ENCODE results near the gene TENM3. TPM values are rescaled to one million over a fixed set of nuclear protein-coding genes. Genes with fewer than 3 reads are reported as not detected.
"Not testable (repeated sequence)": the region's sequence is repeated elsewhere in the genome, so short reads cannot be mapped to it uniquely, and the experiment has no call there.

The TENM3 gene
- total RNA-seq, result 11.0 TPM

DNA sequence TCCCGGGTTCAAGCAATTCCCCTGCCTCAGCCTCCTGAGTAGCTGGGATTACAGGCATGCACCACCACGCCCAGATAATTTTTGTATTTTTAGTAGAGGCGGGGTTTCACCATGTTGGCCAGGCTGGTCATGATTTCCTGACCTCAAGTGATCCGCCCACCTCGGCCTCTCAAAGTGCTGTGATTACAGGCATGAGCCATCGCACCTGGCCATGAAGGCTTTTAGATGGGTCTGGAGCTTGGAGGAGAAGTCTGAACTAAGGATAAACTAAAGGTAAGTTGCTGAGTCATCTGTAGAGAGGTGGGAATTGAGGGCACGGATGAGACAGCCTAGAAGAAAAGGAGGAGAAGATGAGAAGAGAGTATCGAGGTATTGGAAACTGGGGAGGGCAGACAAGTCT lies at the start of gene TENM3:
TSS of gene TENM3 (plus strand) at position 199 of the 400 bp plus-strand sequence. CDS start 80,619 bp downstream, outside the sequence.
- intact Hi-C loops (cut with DNase I); H3K27ac ChIP-seq; H3K9me3 ChIP-seq; H3K36me3 ChIP-seq; H3K4me1 ChIP-seq; DNase-seq (ENCODE audit: extremely low spot score in 2 of 2); H3K27me3 ChIP-seq; H3K4me3 ChIP-seq: not testable (repeated sequence)

DNA sequence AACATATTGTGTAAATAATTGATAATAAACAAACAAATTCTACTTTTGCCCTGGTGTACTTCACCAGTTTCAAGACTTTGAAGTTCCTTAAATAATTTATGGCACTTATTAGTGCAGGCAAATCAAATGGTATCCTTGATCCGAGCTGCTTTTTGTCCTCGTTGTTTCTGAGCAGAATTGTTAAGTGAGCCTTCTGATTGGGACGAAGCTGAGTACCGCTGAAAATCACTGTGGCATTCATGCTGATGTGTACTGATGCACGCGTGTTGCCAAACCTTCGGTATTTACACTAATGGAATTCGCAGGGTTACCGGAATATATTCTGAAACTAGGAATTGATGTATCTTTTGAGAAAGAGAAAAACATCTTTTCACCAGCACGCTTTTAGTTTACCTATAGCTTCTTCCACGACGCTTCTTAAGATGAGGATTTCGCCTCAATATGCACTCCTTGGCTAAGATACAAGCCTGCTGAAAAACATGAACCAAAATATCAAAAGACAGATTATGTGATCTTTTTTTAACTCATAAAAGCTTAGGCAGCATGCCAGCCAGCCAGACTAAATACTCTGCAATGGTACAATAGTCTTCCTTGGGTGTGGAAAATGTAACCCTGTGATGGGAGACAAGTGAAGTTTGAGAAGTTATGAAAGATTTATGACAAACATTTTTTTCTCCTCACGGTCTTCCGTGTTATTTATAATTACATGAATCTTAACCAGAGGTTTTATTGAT lies 48.9 kb upstream of the TENM3 start:
- Histone ChIP-seq H3K27ac (no peak overlapping the region), H3K36me3 (no peaks in the 10 kb centered on the region), H3K4me3 (no peak overlapping the region), H3K4me1 (peaks cover 7% of the 10 kb centered on the region), H3K9me3 (no peaks in the 10 kb centered on the region), H3K27me3 (no peaks in the 10 kb centered on the region)
- TF ChIP-seq, protein P1, sequence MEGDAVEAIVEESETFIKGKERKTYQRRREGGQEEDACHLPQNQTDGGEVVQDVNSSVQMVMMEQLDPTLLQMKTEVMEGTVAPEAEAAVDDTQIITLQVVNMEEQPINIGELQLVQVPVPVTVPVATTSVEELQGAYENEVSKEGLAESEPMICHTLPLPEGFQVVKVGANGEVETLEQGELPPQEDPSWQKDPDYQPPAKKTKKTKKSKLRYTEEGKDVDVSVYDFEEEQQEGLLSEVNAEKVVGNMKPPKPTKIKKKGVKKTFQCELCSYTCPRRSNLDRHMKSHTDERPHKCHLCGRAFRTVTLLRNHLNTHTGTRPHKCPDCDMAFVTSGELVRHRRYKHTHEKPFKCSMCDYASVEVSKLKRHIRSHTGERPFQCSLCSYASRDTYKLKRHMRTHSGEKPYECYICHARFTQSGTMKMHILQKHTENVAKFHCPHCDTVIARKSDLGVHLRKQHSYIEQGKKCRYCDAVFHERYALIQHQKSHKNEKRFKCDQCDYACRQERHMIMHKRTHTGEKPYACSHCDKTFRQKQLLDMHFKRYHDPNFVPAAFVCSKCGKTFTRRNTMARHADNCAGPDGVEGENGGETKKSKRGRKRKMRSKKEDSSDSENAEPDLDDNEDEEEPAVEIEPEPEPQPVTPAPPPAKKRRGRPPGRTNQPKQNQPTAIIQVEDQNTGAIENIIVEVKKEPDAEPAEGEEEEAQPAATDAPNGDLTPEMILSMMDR (IDR thresholded peaks at IDR 0.05), result no peak
- TF ChIP-seq POLR2AphosphoS5 (IDR thresholded peaks at IDR 0.05; ENCODE audit: insufficient read depth in 1 of 2, low read depth in 1 of 2), result no peak
- no peak for TF ChIP-seq POLR2A (IDR thresholded peaks at IDR 0.05)
- intact Hi-C loops (cut with DNase I), result no loop called here
- no peak for DNase-seq (ENCODE audit: extremely low spot score in 2 of 2)

DNA sequence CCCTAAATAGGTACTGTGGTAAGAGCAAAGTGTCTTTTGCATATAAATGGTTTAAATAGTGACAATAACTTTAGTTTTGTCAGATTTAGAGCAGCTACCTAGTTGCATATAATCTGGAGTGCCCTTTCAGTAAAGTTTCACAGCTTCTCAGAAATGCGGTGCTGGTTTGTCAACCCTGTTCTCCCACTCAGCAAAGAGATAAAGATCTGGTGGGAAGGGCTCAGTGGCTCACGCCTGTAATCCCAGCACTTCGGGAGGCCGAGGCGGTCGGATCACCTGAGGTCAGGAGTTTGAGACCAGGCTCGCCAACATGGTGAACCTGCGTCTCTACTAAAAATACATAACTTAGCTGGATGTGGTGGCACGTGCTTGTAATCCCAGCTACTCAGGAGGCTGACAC lies 45.6 kb upstream of the TENM3 start:
- no peaks in the 10 kb centered on the region for H3K9me3 ChIP-seq
- no peak overlapping the region for H3K27ac ChIP-seq
- no peaks in the 10 kb centered on the region for H3K36me3 ChIP-seq
- H3K27me3 ChIP-seq, result no peaks in the 10 kb centered on the region
- intact Hi-C loops (cut with DNase I), result no loop called here
- H3K4me3 ChIP-seq, result no peak overlapping the region
- no peaks in the 10 kb centered on the region for H3K4me1 ChIP-seq
- TF ChIP-seq POLR2A (IDR thresholded peaks at IDR 0.05), result no peak
- TF ChIP-seq POLR2AphosphoS5 (IDR thresholded peaks at IDR 0.05; ENCODE audit: insufficient read depth in 1 of 2, low read depth in 1 of 2), result no peak
- TF ChIP-seq, protein P1 (IDR thresholded peaks at IDR 0.05), result no peak
- DNase-seq (ENCODE audit: extremely low spot score in 2 of 2), result no peak

DNA sequence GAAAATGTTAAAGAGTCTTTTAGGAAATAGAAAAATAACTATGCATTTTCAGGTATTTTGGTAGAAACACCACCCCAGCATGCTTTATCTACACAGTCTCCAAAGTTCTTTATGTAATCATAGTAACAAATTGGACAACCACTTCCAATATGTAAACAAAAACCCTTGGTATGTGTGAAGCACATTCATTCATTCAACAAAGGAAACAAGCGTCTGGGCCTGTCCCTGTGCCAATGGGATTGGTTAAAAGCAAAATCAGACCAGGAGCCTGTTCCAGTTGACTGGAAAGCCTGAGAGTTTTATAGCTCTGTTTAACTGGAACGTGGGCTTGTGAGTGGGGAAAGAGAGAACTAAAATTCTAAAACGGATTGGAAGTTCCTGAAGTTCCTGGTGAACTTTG lies 41.3 kb upstream of the TENM3 start:
- Histone ChIP-seq H3K27me3 (no peaks in the 10 kb centered on the region), H3K9me3 (no peaks in the 10 kb centered on the region), H3K4me3 (no peak overlapping the region), H3K27ac (no peak overlapping the region), H3K36me3 (no peaks in the 10 kb centered on the region), H3K4me1 (no peaks in the 10 kb centered on the region)
- TF ChIP-seq, protein P1 (IDR thresholded peaks at IDR 0.05), result no peak
- TF ChIP-seq POLR2AphosphoS5 (IDR thresholded peaks at IDR 0.05; ENCODE audit: insufficient read depth in 1 of 2, low read depth in 1 of 2) (no peak), POLR2A (IDR thresholded peaks at IDR 0.05) (no peak)
- intact Hi-C loops (cut with DNase I), result no loop called here
- no peak for DNase-seq (ENCODE audit: extremely low spot score in 2 of 2)

DNA sequence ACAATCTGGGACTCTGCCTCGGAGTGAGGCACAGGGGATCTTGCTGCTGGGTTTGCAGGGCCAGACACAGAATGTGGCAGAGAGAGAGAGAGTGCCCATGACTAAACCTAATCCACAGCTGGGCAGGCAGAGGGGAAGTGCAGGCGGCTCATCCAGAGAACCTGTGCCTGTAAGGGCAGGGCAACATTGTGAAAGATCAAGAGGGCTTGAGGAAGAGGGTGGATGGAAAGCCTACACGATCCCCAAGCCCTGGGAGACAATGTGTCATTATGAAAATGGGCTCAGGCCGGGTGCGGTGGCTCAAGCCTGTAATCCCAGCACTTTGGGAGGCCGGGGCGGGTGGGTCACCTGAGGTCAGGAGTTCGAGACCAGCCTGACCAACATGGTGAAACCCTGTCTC lies 40.6 kb upstream of the TENM3 start:
- Histone ChIP-seq H3K9me3 (no peaks in the 10 kb centered on the region), H3K27ac (no peak overlapping the region), H3K27me3 (no peaks in the 10 kb centered on the region), H3K36me3 (no peaks in the 10 kb centered on the region), H3K4me3 (no peak overlapping the region), H3K4me1 (no peaks in the 10 kb centered on the region)
- DNase-seq (ENCODE audit: extremely low spot score in 2 of 2), result no peak
- TF ChIP-seq, protein P1 (IDR thresholded peaks at IDR 0.05), result no peak
- no peak for TF ChIP-seq POLR2A (IDR thresholded peaks at IDR 0.05)
- TF ChIP-seq POLR2AphosphoS5 (IDR thresholded peaks at IDR 0.05; ENCODE audit: insufficient read depth in 1 of 2, low read depth in 1 of 2), result no peak
- intact Hi-C loops (cut with DNase I), result no loop called here

Data from vagina (tissue), 2 donors.